ENCODE results near the gene KRT2. TPM values are rescaled to one million over a fixed set of nuclear protein-coding genes. Genes with fewer than 3 reads are reported as not detected.

The KRT2 gene
- total and polyA plus RNA-seq, 2 of the 8 experiments (the other 6 are each of a cell fraction or from before 2014, with no cell fraction given) = not detected

- CTCF ChIA-PET (ENCODE audit: partially characterized antibody) = interaction anchor here (1.7 kb wide), 1 partner anchor 16 kb away, joined by 3 read pairs; no protein-coding TSS in a partner anchor
- Histone ChIP-seq H3K27ac (ENCODE audit: low read depth, low read length) (no peak overlapping the region), H3K4me3 (ENCODE audit: extremely low read depth in 1 of 4, insufficient read depth in 2 of 4, low read depth in 3 of 4, low read length in 4 of 4) (no peak overlapping the region), H2BK120ac (replicated peaks; ENCODE audit: low read depth, low read length) (no peak overlapping the region), H3K14ac (ENCODE audit: insufficient read length) (no peak overlapping the region), H3K4ac (replicated peaks; ENCODE audit: insufficient read length, low read depth, low read length) (no peak overlapping the region), H3K79me1 (ENCODE audit: low read depth, low read length) (no peaks in the 10 kb centered on the region), H2BK20ac (ENCODE audit: low read length) (no peak overlapping the region), H3K27me3 (replicated peaks in 1 of 4; ENCODE audit: control insufficient read depth in 3 of 4, extremely low read depth in 1 of 4, insufficient read depth in 3 of 4, low read length in 3 of 4) (peaks cover 0 to 6% (median under 1%) of the 10 kb centered on the region in 4 experiments; a peak in 5 of 7 replicates), H2AK5ac (ENCODE audit: low read depth, low read length) (no peak overlapping the region), H3K36me3 (ENCODE audit: control insufficient read depth in 2 of 4, insufficient read depth in 4 of 4, low read length in 3 of 4) (no peaks in the 10 kb centered on the region), H3K4me1 (replicated peaks in 1 of 4; ENCODE audit: control insufficient read depth in 3 of 4, insufficient read depth in 4 of 4, low read length in 3 of 4) (no peaks in the 10 kb centered on the region), H2AFZ (ENCODE audit: low read length) (no peak overlapping the region), H2BK12ac (ENCODE audit: low read depth, low read length) (no peak overlapping the region), H2BK5ac (ENCODE audit: low read depth, low read length) (no peak overlapping the region), H3K23me2 (ENCODE audit: low read depth, low read length) (no peaks in the 10 kb centered on the region; the same call in 1 of the 2 replicates), H4K8ac (ENCODE audit: extremely low read depth, insufficient read depth, low read length) (no peak overlapping the region), H3K18ac (ENCODE audit: extremely low read depth, low read length) (no peak overlapping the region), H3K4me2 (ENCODE audit: insufficient read depth in 1 of 2, low read depth in 2 of 2, low read length in 2 of 2) (no peak overlapping the region), H2BK15ac (ENCODE audit: low read length) (no peak overlapping the region), H4K20me1 (replicated peaks in 1 of 2; ENCODE audit: control insufficient read depth in 1 of 2, insufficient read depth in 2 of 2, low read length in 2 of 2) (no peaks in the 10 kb centered on the region), H3K9ac (replicated peaks in 1 of 4; ENCODE audit: extremely low read depth in 1 of 4, low read depth in 3 of 4, low read length in 3 of 4) (no peak overlapping the region), H4K5ac (ENCODE audit: insufficient read length, low read depth, low read length) (no peak overlapping the region), H3K23ac (ENCODE audit: insufficient read length) (no peak overlapping the region), H3K9me3 (ENCODE audit: insufficient read depth in 2 of 2, low read depth in 1 of 2, low read length in 1 of 2) (no peaks in the 10 kb centered on the region; a peak in 2 of 4 replicates), H4K91ac (replicated peaks; ENCODE audit: insufficient read length, low read length) (no peak overlapping the region), H3K56ac (replicated peaks; ENCODE audit: insufficient read length, low read depth, low read length) (no peak overlapping the region), H3K79me2 (ENCODE audit: control insufficient read depth in 1 of 2, insufficient read depth in 2 of 2, low read length in 2 of 2) (no peaks in the 10 kb centered on the region)
- FAIRE-seq (no peak), DNase-seq (ENCODE audit: low read depth in 1 of 2, low spot score in 2 of 2) (peak in 1 of 2 experiments; percentile 11)
- no peak for TF ChIP-seq SUZ12 (IDR thresholded peaks at IDR 0.05; ENCODE audit: low read length)
- TF ChIP-seq TBP (IDR thresholded peaks at IDR 0.05; ENCODE audit: low read depth, low read length) = no peak
- no peak for TF ChIP-seq CBX8 (IDR thresholded peaks at IDR 0.05; ENCODE audit: borderline replicate concordance, low read depth, low read length)
- no peak for TF ChIP-seq ATF3 (IDR thresholded peaks at IDR 0.05; ENCODE audit: insufficient read depth, low read depth, low read length)
- no peak for TF ChIP-seq TAF7 (optimal IDR thresholded peaks at IDR 0.05; ENCODE audit: borderline replicate concordance, low read depth, low read length)
- TF ChIP-seq PHF8 (conservative IDR thresholded peaks at IDR 0.05; ENCODE audit: low read depth, low read length) = no peak
- no peak for TF ChIP-seq CHD1 (IDR thresholded peaks at IDR 0.05; ENCODE audit: low read depth, low read length)
- TF ChIP-seq SAP30 (IDR thresholded peaks at IDR 0.05; ENCODE audit: insufficient read depth, insufficient replicate concordance, low read length) = no peak
- no peak for TF ChIP-seq POLR2A (IDR thresholded peaks at IDR 0.05; ENCODE audit: control extremely low read depth in 1 of 2, low read depth in 2 of 2, low read length in 2 of 2)
- TF ChIP-seq SIX5 (IDR thresholded peaks at IDR 0.05; ENCODE audit: low read depth, low read length) = no peak
- POLR2A ChIA-PET (ENCODE audit: partially characterized antibody) = no interaction called here
- WGBS, 2 experiments (ENCODE audit: extremely low coverage in 1 of 2, insufficient coverage in 1 of 2, insufficient read length in 1 of 2, insufficient replicate concordance in 2 of 2, low coverage in 1 of 2, low lambda C conversion rate in 2 of 2, missing lambda C conversion rate in 1 of 2) = 67% methylated on average over 2 of the region's 2 CpGs; no CpG with 5 or more reads in 1 of the 2 experiments
Observed at GRCh38 chr12:52603314-52603713, 48.7 kb downstream of the KRT2 start.
